ENCODE measurements around the gene SETD6.

- no peak for TF ChIP-seq CTCF (IDR thresholded peaks at IDR 0.05)
- no peak for TF ChIP-seq POLR2A (IDR thresholded peaks at IDR 0.05)
Measured at GRCh38 chr16:58537124-58537906, 22.0 kb downstream of the SETD6 start.

Measured in lower leg skin (tissue), 3 donors.